Fibroblast of lung (primary cell): ENCODE results near the gene TBXAS1.

Source experiments
- CTCF ChIP-seq, 2 donors: IDR thresholded peaks in 1 of 2; conservative IDR thresholded peaks in 1 of 2; 1 replicate in 1 of 2; 2 replicates in 1 of 2; pipeline ENCODE4 v1.5.1; 2011 to 2012; ENCODE audit warnings: low read length in 2 of 2, control low read depth in 1 of 2, inconsistent platforms in 1 of 2, low read depth in 1 of 2, mild to moderate bottlenecking in 1 of 2
- EZH2 ChIP-seq: IDR thresholded peaks from 2 replicates; pipeline ENCODE4 v1.5.1; 2012; ENCODE audit warnings: low read length, control low read depth, mild to moderate bottlenecking; ENCODE audit errors: missing control alignments

GRCh38 chr7:139886206-139886605, 57.1 kb downstream of the TBXAS1 start:
- TF ChIP-seq CTCF (conservative IDR thresholded peaks at IDR 0.05 in 1 of 2, IDR thresholded peaks at IDR 0.05 in 1 of 2; ENCODE audit: low read depth in 1 of 2, low read length in 2 of 2) (no peak), EZH2 (no peak)
